K562 (cell line): Measurements from ENCODE around the gene ZFYVE27. TPM values are rescaled to one million over a fixed set of nuclear protein-coding genes. Genes with fewer than 3 reads are reported as not detected.

ENCODE experiments used
- BHLHE40 ChIP-seq: IDR thresholded peaks from 2 replicates; pipeline ENCODE4 v1.6.1; 2011; ENCODE audit warnings: low read length, improper control_type of control experiment
- CEBPZ ChIP-seq: fragments of 150-350 bp; IDR thresholded peaks from 2 replicates; pipeline ENCODE4 v1.6.1; 2014; ENCODE audit warnings: low read depth, mild to moderate bottlenecking, low read length, borderline replicate concordance
- CREB3L1 ChIP-seq: fragments of 450-650 bp; IDR thresholded peaks from 2 replicates; pipeline ENCODE4 v1.6.1; 2014; ENCODE audit warnings: low read depth, mild to moderate bottlenecking, moderate library complexity, borderline replicate concordance
- HLTF ChIP-seq: fragments of 450-650 bp; IDR thresholded peaks from 2 replicates; pipeline ENCODE4 v1.6.1; 2016
- PHF20 ChIP-seq: fragments of 450-650 bp; IDR thresholded peaks from 2 replicates; pipeline ENCODE4 v1.6.1; 2018; ENCODE audit not compliant: partially characterized antibody
- RREB1 ChIP-seq: fragments of 250-450 bp; sonication (Bioruptor Pico); IDR thresholded peaks from 2 replicates; pipeline ENCODE4 v1.4.0; 2020
- ZNF592 ChIP-seq: fragments of 450-650 bp; IDR thresholded peaks from 2 replicates; pipeline ENCODE4 v1.6.1; 2017; ENCODE audit warnings: antibody characterized with exemption, mild to moderate bottlenecking
- polyA plus RNA-seq, 8 experiments: library from polyadenylated mRNA; depleted of rRNA in 4 of 8; stranded (reverse) in 5 of 8; unstranded in 3 of 8; fragments of >200 nt; fragmentation: Nextera tagmentation in 2 of 8; fragmentation: Illumina TruSeq in 1 of 8; extraction: Ambion mirVana in 2 of 8; extraction: Trizol in 1 of 8; gene quantifications; 2 replicates each; pipeline versions ENCODE4 v1.2.1 to v1.2.3, GENCODE V29; 2011 to 2014; ENCODE audit warnings: inconsistent platforms in 1 of 8, missing spikeins in 1 of 8
- total RNA-seq, 7 experiments: library from RNA; depleted of rRNA in 6 of 7; stranded (reverse); fragments of >200 nt in 6 of 7; fragmentation: Illumina TruSeq in 2 of 7; extraction: Trizol in 2 of 7; gene quantifications; 2 replicates each; pipeline versions ENCODE4 v1.2.1 to v1.2.3, GENCODE V29; 2011 to 2021; ENCODE audit warnings: low replicate concordance in 1 of 7

Gene ZFYVE27
- total and polyA plus RNA-seq, 9 of the 15 experiments (the other 6 are each of a cell fraction or from before 2014, with no cell fraction given) = 0.81 to 21.9 (median 15.3) TPM

GRCh38 chr10:97713826-97714400 is 23.0 kb upstream of the ZFYVE27 start (continued):
- TF ChIP-seq CREB3L1 (peak; percentile 76), PHF20 (peak; percentile 29), HLTF (no peak), RREB1 (CRISPR knock-in tag) (no peak), ZNF592 (peak; percentile 75; the same call in 1 of the 2 replicates), BHLHE40 (peak; percentile 57), CEBPZ (no peak)
